ENCODE results near the gene COG5. TPM values are rescaled to one million over a fixed set of nuclear protein-coding genes. Genes with fewer than 3 reads are reported as not detected.

Gene COG5
- total and polyA plus RNA-seq, 10 donors: 3.6 to 86.6 (median 48.7) TPM

- 91 to 97% (median 94%) methylated on average over 2 of the region's 2 CpGs for WGBS, 5 donors
- no peak for TF ChIP-seq POLR2A (IDR thresholded peaks at IDR 0.05)
- no peak for TF ChIP-seq POLR2AphosphoS5 (IDR thresholded peaks at IDR 0.05)
- no peak for TF ChIP-seq CTCF (IDR thresholded peaks at IDR 0.05 in 8 of 11, conservative IDR thresholded peaks at IDR 0.05 in 3 of 11)
- H3K36me3 ChIP-seq: peaks cover 0 to 17% (median 0%) of the 10 kb centered on the region in 6 donors
- H3K4me1 ChIP-seq: peaks cover 0 to 4% (median 0%) of the 10 kb centered on the region in 6 donors
- no peak overlapping the region for H3K4me3 ChIP-seq
- intact Hi-C loops (cut with DNase I; ENCODE audit: low total_unique reads): no loop called here
- H3K27ac ChIP-seq: no peak overlapping the region
- H3K27me3 ChIP-seq (replicated peaks in 1 of 7): no peaks in the 10 kb centered on the region
- no peak for DNase-seq
- peaks cover 0 to 4% (median 0%) of the 10 kb centered on the region in 8 donors for H3K9me3 ChIP-seq
These were observed 261.4 kb downstream of the COG5 start for GRCh38 chr7:107302250-107302847.

GRCh38 chr7:107294182-107294581 lies 269.5 kb downstream of the COG5 start:
- intact Hi-C loops (cut with DNase I; ENCODE audit: low total_unique reads): no loop called here
- TF ChIP-seq POLR2A (IDR thresholded peaks at IDR 0.05) (no peak), POLR2AphosphoS5 (IDR thresholded peaks at IDR 0.05) (no peak), CTCF (IDR thresholded peaks at IDR 0.05 in 8 of 11, conservative IDR thresholded peaks at IDR 0.05 in 3 of 11) (no peak)
- Histone ChIP-seq H3K9me3 (no peaks in the 10 kb centered on the region), H3K27me3 (replicated peaks in 1 of 7) (no peaks in the 10 kb centered on the region), H3K36me3 (peaks cover 0 to 48% (median 0%) of the 10 kb centered on the region in 6 donors), H3K4me3 (no peak overlapping the region), H3K27ac (no peak overlapping the region), H3K4me1 (no peaks in the 10 kb centered on the region)
- 95 to 100% (median 97%) methylated on average over 1 of the region's 1 CpG for WGBS, 5 donors
- DNase-seq: no peak

- Histone ChIP-seq H3K36me3 (peaks cover 0 to 47% (median 0%) of the 10 kb centered on the region in 6 donors), H3K9me3 (no peaks in the 10 kb centered on the region), H3K4me3 (no peak overlapping the region), H3K4me1 (no peaks in the 10 kb centered on the region), H3K27ac (no peak overlapping the region), H3K27me3 (replicated peaks in 1 of 7) (no peaks in the 10 kb centered on the region)
- no peak for DNase-seq
- intact Hi-C loops (cut with DNase I; ENCODE audit: low total_unique reads): no loop called here
- no peak for TF ChIP-seq POLR2A (IDR thresholded peaks at IDR 0.05)
- no peak for TF ChIP-seq CTCF (IDR thresholded peaks at IDR 0.05 in 8 of 11, conservative IDR thresholded peaks at IDR 0.05 in 3 of 11)
- TF ChIP-seq POLR2AphosphoS5 (IDR thresholded peaks at IDR 0.05): no peak
- 91 to 98% (median 96%) methylated on average over 2 of the region's 2 CpGs for WGBS, 5 donors
These were observed 271.1 kb downstream of the COG5 start for GRCh38 chr7:107292591-107292990.

- Histone ChIP-seq H3K27me3 (replicated peaks in 1 of 7) (no peaks in the 10 kb centered on the region), H3K36me3 (peaks cover 0 to 44% (median 0%) of the 10 kb centered on the region in 6 donors), H3K4me3 (no peak overlapping the region), H3K27ac (no peak overlapping the region), H3K4me1 (no peaks in the 10 kb centered on the region), H3K9me3 (no peaks in the 10 kb centered on the region)
- intact Hi-C loops (cut with DNase I; ENCODE audit: low total_unique reads): no loop called here
- no peak for DNase-seq
- no peak for TF ChIP-seq CTCF (IDR thresholded peaks at IDR 0.05 in 8 of 11, conservative IDR thresholded peaks at IDR 0.05 in 3 of 11)
- TF ChIP-seq POLR2A (IDR thresholded peaks at IDR 0.05): no peak
- TF ChIP-seq POLR2AphosphoS5 (IDR thresholded peaks at IDR 0.05): no peak
- WGBS, 5 donors: 92 to 100% (median 98%) methylated on average over 1 of the region's 1 CpG
These were observed 272.3 kb downstream of the COG5 start for GRCh38 chr7:107291434-107291833.
